Type B pancreatic cell (in vitro differentiated cells): ENCODE measurements around the gene RNU1-4. TPM values are rescaled to one million over a fixed set of nuclear protein-coding genes. Genes with fewer than 3 reads are reported as not detected.
"Not testable (repeated sequence)": the region's sequence is repeated elsewhere in the genome, so short reads cannot be mapped to it uniquely, and the experiment has no call there.

ENCODE experiments used
- DNase-seq: peaks from one replicate; pipeline ENCODE4 v3.0.0; 2021; ENCODE audit warnings: mixed read lengths; ENCODE audit not compliant: unreplicated experiment; ENCODE audit errors: extremely low spot score
- H3K27ac Mint-ChIP-seq: 2 replicates; pipeline ENCODE4 v1.8.0; 2021; ENCODE audit warnings: mild to moderate bottlenecking, mixed read lengths
- H3K27me3 Mint-ChIP-seq: 2 replicates; pipeline ENCODE4 v1.8.0; 2021; ENCODE audit warnings: mixed read lengths
- H3K36me3 Mint-ChIP-seq: 2 replicates; pipeline ENCODE4 v1.8.0; 2021; ENCODE audit warnings: mixed read lengths
- H3K4me1 Mint-ChIP-seq: one replicate; pipeline ENCODE4 v1.8.0; 2021; ENCODE audit warnings: mixed read lengths; ENCODE audit not compliant: unreplicated experiment
- H3K4me3 Mint-ChIP-seq: 2 replicates; pipeline ENCODE4 v1.8.0; 2021; ENCODE audit warnings: mild to moderate bottlenecking, mixed read lengths
- H3K9me3 Mint-ChIP-seq: 2 replicates; pipeline ENCODE4 v1.8.0; 2021; ENCODE audit warnings: mixed read lengths
- CTCF ChIP-seq: fragments of 200-600 bp; sonication (generic); conservative IDR thresholded peaks from 2 replicates; pipeline ENCODE4 v1.5.0; 2021; ENCODE audit warnings: antibody characterized with exemption, mild to moderate bottlenecking
- total RNA-seq: library from RNA; stranded (reverse); gene quantifications from 2 replicates; pipeline ENCODE4 v1.2.1, GENCODE V29; 2021; ENCODE audit warnings: low replicate concordance

Gene RNU1-4
- total RNA-seq, 1 donor from 2014 or later = 3,564 TPM

DNA sequence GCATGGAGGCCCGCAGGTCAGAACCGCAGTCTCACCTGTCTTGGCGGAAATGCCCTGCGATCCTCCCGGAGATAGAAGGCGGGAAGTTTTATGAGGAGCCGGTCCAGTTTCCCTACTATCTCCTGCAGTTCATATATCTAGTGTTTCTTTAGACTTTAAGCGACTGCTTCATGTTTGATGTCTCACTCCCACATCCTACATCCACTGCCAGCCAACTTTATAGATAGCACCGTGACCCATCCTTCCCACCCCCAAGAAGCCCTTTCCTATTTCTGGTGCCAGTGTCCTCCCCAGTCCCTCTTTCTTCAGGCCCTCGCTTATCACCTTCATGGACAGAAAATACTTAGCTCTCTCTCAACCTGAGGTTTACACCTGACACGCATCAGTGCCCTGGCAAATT, 914 bp downstream of the RNU1-4 start:
- not testable (repeated sequence) for H3K4me3 Mint-ChIP-seq, H3K9me3 Mint-ChIP-seq, H3K4me1 Mint-ChIP-seq, DNase-seq, H3K36me3 Mint-ChIP-seq, H3K27me3 Mint-ChIP-seq, H3K27ac Mint-ChIP-seq

GRCh38 chr1:16747660-16748059, 7.3 kb downstream of the RNU1-4 start:
- H3K36me3 Mint-ChIP-seq, H3K9me3 Mint-ChIP-seq, DNase-seq, H3K27me3 Mint-ChIP-seq, H3K4me3 Mint-ChIP-seq, H3K4me1 Mint-ChIP-seq, H3K27ac Mint-ChIP-seq: not testable (repeated sequence)

DNA sequence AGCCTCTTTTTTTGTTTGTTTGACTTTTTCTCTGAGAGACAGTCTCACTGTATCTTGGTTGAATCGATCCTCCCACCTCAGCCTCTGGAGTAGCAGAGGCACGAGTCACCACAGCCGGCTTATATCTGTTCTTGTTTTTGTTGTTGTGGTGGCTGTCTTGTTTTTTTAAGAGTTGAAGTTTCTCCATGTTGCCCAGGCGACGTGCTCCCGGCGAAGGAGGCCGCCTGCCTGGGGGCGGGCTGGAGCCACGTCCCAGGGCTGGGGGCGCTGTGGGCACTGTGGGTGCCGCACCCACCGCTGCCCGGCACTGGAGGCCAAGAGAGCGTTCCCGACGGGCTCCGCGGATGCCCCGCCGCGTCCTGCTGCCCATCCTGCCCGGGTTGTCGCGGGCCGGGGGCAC, 8.4 kb downstream of the RNU1-4 start:
- not testable (repeated sequence) for H3K4me3 Mint-ChIP-seq, H3K4me1 Mint-ChIP-seq, H3K27ac Mint-ChIP-seq, H3K27me3 Mint-ChIP-seq, DNase-seq, H3K9me3 Mint-ChIP-seq, H3K36me3 Mint-ChIP-seq

DNA sequence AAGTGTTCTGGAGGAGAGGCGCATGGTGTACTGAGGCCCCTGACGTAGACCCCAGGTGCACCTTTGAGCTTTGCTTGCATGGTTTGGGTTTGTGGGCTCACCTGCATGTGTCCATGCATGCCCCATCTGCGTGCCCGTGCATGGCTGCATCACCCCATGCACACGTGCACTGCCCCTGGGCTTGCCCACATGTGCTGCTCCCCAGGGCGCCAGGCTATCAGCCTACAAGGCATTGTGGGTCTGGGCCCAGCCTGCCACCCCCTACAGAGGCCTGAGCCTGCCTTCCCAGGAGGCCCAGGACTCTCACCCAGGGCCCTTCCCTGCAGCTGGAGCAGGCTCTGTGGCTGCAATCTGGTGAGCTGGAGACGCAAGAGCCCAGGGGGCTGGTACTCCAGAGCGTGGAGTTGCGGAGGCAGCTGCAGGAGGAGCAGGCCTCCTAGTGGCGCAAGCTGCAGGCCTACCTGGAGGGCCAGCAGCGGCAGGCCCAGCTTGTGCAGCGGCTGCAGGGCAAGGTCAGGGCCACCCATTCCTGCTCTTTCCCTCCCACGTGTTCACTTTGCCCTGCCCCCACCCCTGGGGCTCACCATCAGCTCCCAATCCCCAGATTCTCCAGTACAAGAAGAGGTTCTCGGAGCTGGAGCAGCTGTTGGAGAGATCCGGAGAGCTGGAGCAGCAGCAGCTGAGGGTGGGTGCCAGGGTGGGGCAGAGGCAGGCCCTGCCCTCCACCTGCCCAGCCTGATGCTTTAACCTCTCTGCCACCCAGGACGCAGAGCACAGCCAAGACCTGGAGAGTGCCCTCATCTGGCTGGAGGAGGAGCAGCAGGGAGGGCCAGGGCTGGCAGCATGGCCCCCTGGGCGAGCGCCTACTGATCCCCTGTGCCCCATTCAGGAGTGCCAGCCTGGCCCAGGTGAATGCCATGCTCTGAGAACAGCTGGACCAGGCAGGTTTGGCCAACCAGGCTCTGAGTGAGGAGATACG, 9.9 kb downstream of the RNU1-4 start:
- H3K4me3 Mint-ChIP-seq, H3K9me3 Mint-ChIP-seq, DNase-seq, H3K36me3 Mint-ChIP-seq, H3K27me3 Mint-ChIP-seq, H3K4me1 Mint-ChIP-seq, H3K27ac Mint-ChIP-seq: not testable (repeated sequence)

DNA sequence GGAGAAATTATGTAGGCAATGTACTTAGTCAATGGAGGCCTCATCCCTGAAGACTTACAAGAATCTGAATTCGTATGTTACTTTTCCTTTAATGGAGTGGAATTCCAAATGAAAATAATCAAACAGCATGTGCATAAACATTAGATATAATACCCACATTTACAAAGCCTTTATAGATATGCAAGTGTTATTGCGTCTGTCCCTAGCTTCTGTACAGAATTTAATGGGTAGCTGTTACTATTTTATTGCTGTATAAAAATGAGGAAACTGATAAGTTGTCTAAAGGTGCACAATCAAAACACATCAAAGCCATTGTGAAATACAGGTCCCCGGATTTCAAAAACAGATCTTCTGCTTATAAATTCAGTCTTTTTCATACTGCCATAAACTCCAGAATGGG, 12.5 kb downstream of the RNU1-4 start:
- not testable (repeated sequence) for DNase-seq, H3K4me3 Mint-ChIP-seq, H3K9me3 Mint-ChIP-seq, H3K27ac Mint-ChIP-seq, H3K36me3 Mint-ChIP-seq, H3K4me1 Mint-ChIP-seq, H3K27me3 Mint-ChIP-seq

DNA sequence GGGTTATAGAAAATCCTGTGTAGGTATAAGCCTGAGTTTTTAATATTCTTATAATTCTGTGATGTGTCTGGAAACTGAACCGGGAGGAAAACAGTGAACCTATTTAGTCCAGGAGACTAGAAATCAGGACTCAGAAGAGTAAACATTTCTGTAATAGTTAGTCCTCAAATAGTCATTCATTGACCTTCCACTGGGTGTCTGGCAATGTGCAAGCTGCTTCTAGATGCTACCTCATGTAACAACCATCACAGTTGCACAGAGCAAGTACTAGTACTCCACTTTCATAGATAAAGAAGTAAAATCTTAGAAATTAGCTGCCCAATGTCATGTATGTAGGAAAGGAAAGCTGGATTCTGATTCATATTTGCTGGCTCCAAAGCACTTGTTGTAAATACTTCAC, 15.1 kb downstream of the RNU1-4 start:
- not testable (repeated sequence) for H3K4me3 Mint-ChIP-seq, H3K9me3 Mint-ChIP-seq, H3K36me3 Mint-ChIP-seq, H3K27me3 Mint-ChIP-seq, DNase-seq, H3K4me1 Mint-ChIP-seq, H3K27ac Mint-ChIP-seq
- TF ChIP-seq CTCF = peak; percentile 44

GRCh38 chr1:16755932-16756331, 15.6 kb downstream of the RNU1-4 start:
- DNase-seq, H3K27ac Mint-ChIP-seq, H3K27me3 Mint-ChIP-seq, H3K36me3 Mint-ChIP-seq, H3K4me1 Mint-ChIP-seq, H3K9me3 Mint-ChIP-seq, H3K4me3 Mint-ChIP-seq: not testable (repeated sequence)

GRCh38 chr1:16757574-16757973, 17.3 kb downstream of the RNU1-4 start:
- H3K4me1 Mint-ChIP-seq, H3K4me3 Mint-ChIP-seq, DNase-seq, H3K27me3 Mint-ChIP-seq, H3K27ac Mint-ChIP-seq, H3K9me3 Mint-ChIP-seq, H3K36me3 Mint-ChIP-seq: not testable (repeated sequence)

DNA sequence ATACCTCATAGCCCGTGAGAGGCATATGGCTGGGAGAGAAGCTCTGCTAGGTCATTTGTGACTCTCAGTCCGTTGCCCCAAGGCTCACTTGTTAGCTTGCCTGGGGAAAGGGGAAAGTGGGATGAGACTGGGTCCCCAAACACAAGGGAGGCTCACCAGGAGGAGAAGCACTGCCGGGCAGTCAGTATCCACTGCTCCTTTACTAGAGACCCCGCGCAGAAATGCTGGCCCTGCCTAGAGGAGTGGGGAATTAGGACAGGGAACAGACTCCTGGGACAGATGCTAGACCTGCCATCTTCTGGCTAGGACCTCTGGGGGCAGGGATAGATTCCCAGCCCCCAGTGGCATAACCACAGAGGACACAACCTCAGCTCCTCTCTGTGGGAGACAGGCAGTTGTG, 17.7 kb downstream of the RNU1-4 start:
- not testable (repeated sequence) for H3K4me1 Mint-ChIP-seq, H3K4me3 Mint-ChIP-seq, H3K9me3 Mint-ChIP-seq, H3K27ac Mint-ChIP-seq, H3K27me3 Mint-ChIP-seq, H3K36me3 Mint-ChIP-seq
- DNase-seq = peak; percentile 42

- peak; percentile 75 for DNase-seq
- H3K36me3 Mint-ChIP-seq, H3K27me3 Mint-ChIP-seq, H3K27ac Mint-ChIP-seq, H3K4me1 Mint-ChIP-seq, H3K9me3 Mint-ChIP-seq, H3K4me3 Mint-ChIP-seq: not testable (repeated sequence)
Observed at GRCh38 chr1:16759041-16759493, 18.8 kb downstream of the RNU1-4 start.

DNA sequence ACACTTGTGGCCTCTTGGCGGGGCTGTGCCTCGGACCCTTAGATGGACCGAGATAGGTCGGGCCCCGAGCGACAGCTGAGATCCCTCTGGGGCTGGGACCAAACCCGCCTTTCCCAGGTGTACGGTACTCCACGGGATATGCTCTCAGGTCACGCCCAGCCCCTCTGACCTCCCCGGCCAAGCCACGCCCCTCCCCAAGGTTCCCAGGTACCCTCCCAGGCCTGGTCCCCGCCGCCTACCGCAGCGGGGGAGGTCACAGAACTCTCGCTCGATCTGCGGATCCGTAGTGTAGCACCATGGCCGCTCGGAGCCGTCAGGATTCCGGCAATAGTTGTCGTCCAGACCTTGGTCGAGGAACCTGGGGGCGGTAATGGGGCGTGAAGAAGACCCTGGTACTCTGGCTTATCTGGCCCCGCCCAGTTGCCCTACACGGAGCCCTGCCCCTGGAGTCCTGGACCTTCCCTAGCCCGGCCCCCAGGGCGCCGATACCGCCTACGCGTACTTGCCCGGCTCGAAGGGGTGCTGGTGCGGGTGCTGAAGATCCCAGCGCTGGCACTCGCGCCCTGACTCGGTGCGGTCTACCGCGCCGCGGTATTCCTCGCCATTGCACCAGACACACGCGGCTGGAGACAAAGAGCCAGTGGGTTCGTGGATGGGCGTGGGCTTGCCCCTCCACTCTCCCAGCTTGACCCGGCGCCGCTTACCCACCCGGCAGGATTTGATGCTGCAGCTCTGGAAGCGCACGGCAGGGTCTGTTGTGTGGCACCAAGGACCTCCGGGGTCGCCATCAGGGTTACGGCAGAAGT, 19.5 kb downstream of the RNU1-4 start:
- not testable (repeated sequence) for H3K27ac Mint-ChIP-seq, H3K4me1 Mint-ChIP-seq, H3K9me3 Mint-ChIP-seq, H3K27me3 Mint-ChIP-seq, H3K4me3 Mint-ChIP-seq, H3K36me3 Mint-ChIP-seq
- peak; percentile 54 for DNase-seq

DNA sequence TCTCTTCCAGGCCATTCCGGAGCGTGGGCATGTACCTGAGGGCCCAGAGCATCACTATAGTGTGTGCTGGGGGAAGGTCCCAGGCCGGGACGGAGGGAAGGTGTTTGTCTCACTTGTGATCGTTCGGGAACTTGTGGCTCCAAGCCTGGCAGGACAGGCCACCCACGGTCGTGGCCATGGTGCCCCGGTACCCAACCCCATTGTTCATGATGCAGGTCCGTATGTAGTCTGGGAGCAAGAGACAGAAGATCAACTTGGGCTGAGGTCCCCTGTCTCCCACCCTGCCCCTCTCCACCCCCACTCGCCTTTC, 20.1 kb downstream of the RNU1-4 start:
- H3K27me3 Mint-ChIP-seq, H3K4me1 Mint-ChIP-seq, DNase-seq, H3K36me3 Mint-ChIP-seq, H3K27ac Mint-ChIP-seq, H3K4me3 Mint-ChIP-seq, H3K9me3 Mint-ChIP-seq: not testable (repeated sequence)

DNA sequence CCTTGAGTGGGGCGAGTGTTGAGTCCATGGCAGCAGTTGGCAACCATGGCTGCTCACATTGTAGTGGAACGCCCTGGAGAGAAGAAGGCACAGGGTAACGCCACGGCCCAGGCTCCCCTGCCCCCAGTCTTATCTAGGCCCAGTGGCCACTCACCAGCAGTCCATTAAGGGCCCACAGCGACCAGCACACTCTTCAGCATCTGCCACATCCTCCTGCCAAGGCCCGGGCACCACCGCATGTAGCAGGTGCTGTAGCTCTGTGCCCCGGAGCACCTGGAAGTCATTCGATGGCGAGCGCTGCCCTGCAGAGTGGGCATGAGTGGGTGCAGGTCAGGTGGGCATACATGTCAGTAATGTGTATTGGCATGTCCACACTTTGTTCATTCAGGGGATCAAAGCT, 20.5 kb downstream of the RNU1-4 start:
- H3K36me3 Mint-ChIP-seq, H3K27ac Mint-ChIP-seq, H3K4me3 Mint-ChIP-seq, H3K9me3 Mint-ChIP-seq, H3K27me3 Mint-ChIP-seq, H3K4me1 Mint-ChIP-seq: not testable (repeated sequence)
- peak; percentile 71 for DNase-seq
